Keratinocyte (primary cell): ENCODE data around the gene HNF4A. TPM values are rescaled to one million over a fixed set of nuclear protein-coding genes. Genes with fewer than 3 reads are reported as not detected.

Source experiments
- DNase-seq: peaks from one replicate; pipeline ENCODE4 v3.0.0-alpha.2; 2011; ENCODE audit warnings: low read depth, missing footprints, low spot score
- FAIRE-seq: peaks from 2 replicates; lab custom pipeline; 2011; peaks lifted over from hg19 to GRCh38; lab: Jason Lieb, UNC
- H2AFZ ChIP-seq: 2 replicates; pipeline ENCODE4 v1.6.0; 2012; ENCODE audit warnings: low read length, control low read depth, inconsistent platforms; ENCODE audit not compliant: control insufficient read depth
- H3K27ac ChIP-seq: 2 replicates; pipeline ENCODE4 v1.5.1; 2011; ENCODE audit warnings: low read length; ENCODE audit not compliant: control insufficient read depth, insufficient read depth
- H3K27me3 ChIP-seq: 3 replicates; pipeline ENCODE4 v1.6.0; 2011; ENCODE audit warnings: low read length; ENCODE audit not compliant: control insufficient read depth, insufficient read depth; ENCODE audit errors: extremely low read depth
- H3K36me3 ChIP-seq, 2 experiments: 2 replicates in 1 of 2; 3 replicates in 1 of 2; pipeline ENCODE4 v1.5.1; 2011; ENCODE audit warnings: low read length in 2 of 2, mild to moderate bottlenecking in 1 of 2; ENCODE audit not compliant: control insufficient read depth in 2 of 2, insufficient read depth in 2 of 2; ENCODE audit errors: extremely low read depth in 1 of 2
- H3K4me1 ChIP-seq: 3 replicates; pipeline ENCODE4 v1.5.1; 2011; ENCODE audit warnings: low read length; ENCODE audit not compliant: control insufficient read depth, insufficient read depth; ENCODE audit errors: extremely low read depth
- H3K4me2 ChIP-seq: 3 replicates; pipeline ENCODE4 v1.6.0; 2011; ENCODE audit warnings: low read depth, low read length; ENCODE audit not compliant: control insufficient read depth, insufficient read depth; ENCODE audit errors: extremely low read depth
- H3K4me3 ChIP-seq, 3 experiments: fragments of 200-600 bp in 1 of 3; sonication (generic) in 1 of 3; 2 replicates in 2 of 3; 3 replicates in 1 of 3; pipeline ENCODE4 v1.5.1; 2011 to 2016; ENCODE audit warnings: low read length in 3 of 3, mild to moderate bottlenecking in 3 of 3, control low read depth in 2 of 3, inconsistent platforms in 1 of 3, low read depth in 1 of 3, mixed read lengths in 1 of 3, mixed run types in 1 of 3, moderate library complexity in 1 of 3; ENCODE audit not compliant: control insufficient read depth in 2 of 3, insufficient read depth in 2 of 3; ENCODE audit errors: extremely low read depth in 1 of 3
- H3K79me2 ChIP-seq: 2 replicates; pipeline ENCODE4 v1.6.0; 2012; ENCODE audit warnings: low read length; ENCODE audit not compliant: control insufficient read depth, insufficient read depth
- H3K9ac ChIP-seq: 3 replicates; pipeline ENCODE4 v1.6.0; 2011; ENCODE audit warnings: low read length; ENCODE audit not compliant: control insufficient read depth, insufficient read depth; ENCODE audit errors: extremely low read depth
- H3K9me1 ChIP-seq: 3 replicates; pipeline ENCODE4 v1.6.0; 2011; ENCODE audit warnings: low read length; ENCODE audit not compliant: control insufficient read depth, insufficient read depth; ENCODE audit errors: extremely low read depth
- H3K9me3 ChIP-seq: 2 replicates; pipeline ENCODE4 v1.5.1; 2012; ENCODE audit warnings: low read depth, low read length; ENCODE audit not compliant: control insufficient read depth
- H4K20me1 ChIP-seq: 3 replicates; pipeline ENCODE4 v1.6.0; 2011; ENCODE audit warnings: low read length; ENCODE audit not compliant: control insufficient read depth, insufficient read depth; ENCODE audit errors: extremely low read depth
- CTCF ChIP-seq, 3 experiments: IDR thresholded peaks in 1 of 3; conservative IDR thresholded peaks in 1 of 3; optimal IDR thresholded peaks in 1 of 3; 2 replicates in 2 of 3; 3 replicates in 1 of 3; pipeline versions ENCODE3 to v1.5.1; 2011; ENCODE audit warnings: low read length in 3 of 3, mild to moderate bottlenecking in 3 of 3, moderate library complexity in 2 of 3, control low read depth in 1 of 3, inconsistent platforms in 1 of 3; ENCODE audit not compliant: insufficient read depth in 2 of 3; ENCODE audit errors: extremely low read depth in 1 of 3
- EZH2 ChIP-seq: IDR thresholded peaks from one replicate; pipeline ENCODE4 v1.6.1; 2012; ENCODE audit warnings: inconsistent platforms, mild to moderate bottlenecking, low read length, moderate library complexity
- dilution Hi-C: fragments of 300-500 bp; cut with MboI; formaldehyde crosslinking; loops from one replicate; pipeline ENCODE4 v1.7.0; 2020; ENCODE audit warnings: low sequenced_read_pairs; ENCODE audit not compliant: extremely low pct_ligation_motif_present
- polyA plus RNA-seq, 5 experiments: library from polyadenylated mRNA; depleted of rRNA in 3 of 5; stranded (reverse) in 3 of 5; stranded (forward) in 1 of 5; unstranded in 1 of 5; fragments of >200 nt; gene quantifications; 1 replicate in 1 of 5; 2 replicates in 3 of 5; 3 replicates in 1 of 5; pipeline versions ENCODE4 v1.2.1 to v1.2.3, GENCODE V29; 2011 to 2012; ENCODE audit warnings: missing spikeins in 2 of 5, low read depth in 1 of 5, low replicate concordance in 1 of 5

HNF4A gene
- polyA plus RNA-seq, 1 donor (not counting 4 experiments of a cell fraction or from before 2014, with no cell fraction given) = not detected

DNA sequence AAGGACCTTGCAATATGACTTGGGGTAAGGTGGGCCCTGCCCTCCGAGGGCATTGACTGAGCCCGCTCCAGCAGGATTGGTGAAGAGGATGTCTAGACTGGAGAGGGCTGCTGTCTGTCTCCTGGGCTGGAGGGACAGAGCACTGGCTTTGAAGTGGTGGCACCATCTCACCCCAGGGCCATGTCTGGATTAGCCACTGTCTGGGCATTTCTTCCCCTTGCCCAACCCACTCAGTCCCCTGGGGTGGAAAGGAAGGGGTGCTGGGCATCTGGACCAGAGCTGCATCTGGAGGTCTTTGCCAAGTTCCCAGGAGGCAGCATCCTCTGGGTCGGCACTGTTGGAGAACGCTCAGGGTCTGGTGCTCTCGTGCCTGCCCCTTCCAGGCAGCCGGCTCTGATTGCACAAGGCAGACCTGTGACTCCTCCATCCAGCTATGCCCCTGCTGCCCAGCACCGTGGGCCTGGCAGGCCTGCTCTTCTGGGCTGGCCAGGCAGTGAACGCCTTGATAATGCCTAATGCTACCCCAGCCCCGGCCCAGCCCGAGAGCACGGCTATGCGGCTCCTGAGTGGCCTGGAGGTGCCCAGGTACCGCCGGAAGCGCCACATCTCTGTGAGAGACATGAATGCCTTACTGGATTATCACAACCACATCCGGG, 18.6 kb upstream of the HNF4A start, which contains the start of gene R3HDML:
TSS of gene R3HDML (plus strand) at position 319 of the 656 bp plus-strand sequence. CDS start at position 434, 115 bp downstream.
- dilution Hi-C loops = no loop called here
- FAIRE-seq = no peak
- Histone ChIP-seq H3K4me3 (no peak within 1 kb of the TSS), H3K27me3 (peaks cover 12% of the 10 kb centered on the region), H3K4me2 (no peak within 1 kb of the TSS), H3K9me1 (no peaks in the 10 kb centered on the region), H3K4me1 (no peaks in the 10 kb centered on the region), H4K20me1 (no peaks in the 10 kb centered on the region), H3K27ac (no peak within 1 kb of the TSS), H3K36me3 (no peaks in the 10 kb centered on the region), H3K9ac (no peak within 1 kb of the TSS), H3K79me2 (no peaks in the 10 kb centered on the region), H2AFZ (no peak within 1 kb of the TSS), H3K9me3 (no peaks in the 10 kb centered on the region)
- TF ChIP-seq CTCF (optimal IDR thresholded peaks at IDR 0.05 in 1 of 3, IDR thresholded peaks at IDR 0.05 in 1 of 3, conservative IDR thresholded peaks at IDR 0.05 in 1 of 3; ENCODE audit: extremely low read depth in 1 of 3, insufficient read depth in 2 of 3, low read length in 3 of 3) (no peak), EZH2 (no peak)
- no peak for DNase-seq

DNA sequence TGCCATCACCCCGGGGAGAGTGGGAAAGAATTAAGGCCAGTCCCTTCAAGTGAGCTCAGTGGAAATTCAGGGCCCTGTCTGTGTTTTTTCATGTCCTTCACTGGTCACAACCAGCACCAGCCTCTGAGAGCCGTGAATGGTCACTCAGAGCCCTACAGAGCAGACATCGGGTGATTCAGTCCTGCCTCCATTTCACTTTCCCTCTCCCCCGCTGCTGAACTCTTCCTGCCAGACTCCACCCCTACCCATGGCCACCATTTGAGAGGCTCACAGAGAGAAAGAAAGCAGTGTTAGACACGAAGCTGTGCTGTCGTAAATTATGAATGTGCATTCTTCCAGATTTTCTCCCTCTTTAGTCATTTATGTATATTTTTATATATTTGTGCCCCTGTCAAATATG, 13.3 kb upstream of the HNF4A start:
- Histone ChIP-seq H3K9me3 (no peaks in the 10 kb centered on the region), H3K4me2 (no peak overlapping the region), H3K4me3 (no peak overlapping the region), H3K36me3 (no peaks in the 10 kb centered on the region), H3K79me2 (no peaks in the 10 kb centered on the region), H2AFZ (no peak overlapping the region), H3K9me1 (no peaks in the 10 kb centered on the region), H4K20me1 (no peaks in the 10 kb centered on the region), H3K4me1 (no peaks in the 10 kb centered on the region), H3K27me3 (peaks cover 1% of the 10 kb centered on the region), H3K27ac (no peak overlapping the region), H3K9ac (no peak overlapping the region)
- no peak for FAIRE-seq
- dilution Hi-C loops = no loop called here
- no peak for DNase-seq
- no peak for TF ChIP-seq EZH2
